IPS-18a (cell line): ENCODE data around the gene CRACR2B.

ENCODE experiments used
- H3K27ac ChIP-seq: one replicate; pipeline ENCODE4 v1.5.1; 2013; ENCODE audit warnings: low read length
- H3K27me3 ChIP-seq: one replicate; pipeline ENCODE4 v1.6.1; 2013; ENCODE audit warnings: mild to moderate bottlenecking, low read length; ENCODE audit not compliant: control insufficient read depth, insufficient read depth
- H3K36me3 ChIP-seq: one replicate; pipeline ENCODE4 v1.6.1; 2013; ENCODE audit warnings: low read depth, low read length; ENCODE audit not compliant: control insufficient read depth
- H3K4me1 ChIP-seq: one replicate; pipeline ENCODE4 v1.6.1; 2013; ENCODE audit warnings: low read depth, low read length; ENCODE audit not compliant: control insufficient read depth
- H3K4me3 ChIP-seq: one replicate; pipeline ENCODE4 v1.5.1; 2013; ENCODE audit warnings: low read length
- H3K9ac ChIP-seq: one replicate; pipeline ENCODE4 v1.6.1; 2013; ENCODE audit warnings: mild to moderate bottlenecking, low read length, moderate library complexity
- H3K9me3 ChIP-seq: one replicate; pipeline ENCODE4 v1.6.1; 2013; ENCODE audit warnings: low read depth, low read length; ENCODE audit not compliant: control insufficient read depth

CRACR2B gene

GRCh38 chr11:858053-858761 is 30.5 kb downstream of the CRACR2B start:
- H3K4me1 ChIP-seq, result peaks cover 23% of the 10 kb centered on the region
- no peaks in the 10 kb centered on the region for H3K36me3 ChIP-seq
- H3K9ac ChIP-seq, result no peak overlapping the region
- H3K27me3 ChIP-seq, result peaks cover 5% of the 10 kb centered on the region
- H3K9me3 ChIP-seq, result no peaks in the 10 kb centered on the region
- no peak overlapping the region for H3K27ac ChIP-seq
- no peak overlapping the region for H3K4me3 ChIP-seq

DNA sequence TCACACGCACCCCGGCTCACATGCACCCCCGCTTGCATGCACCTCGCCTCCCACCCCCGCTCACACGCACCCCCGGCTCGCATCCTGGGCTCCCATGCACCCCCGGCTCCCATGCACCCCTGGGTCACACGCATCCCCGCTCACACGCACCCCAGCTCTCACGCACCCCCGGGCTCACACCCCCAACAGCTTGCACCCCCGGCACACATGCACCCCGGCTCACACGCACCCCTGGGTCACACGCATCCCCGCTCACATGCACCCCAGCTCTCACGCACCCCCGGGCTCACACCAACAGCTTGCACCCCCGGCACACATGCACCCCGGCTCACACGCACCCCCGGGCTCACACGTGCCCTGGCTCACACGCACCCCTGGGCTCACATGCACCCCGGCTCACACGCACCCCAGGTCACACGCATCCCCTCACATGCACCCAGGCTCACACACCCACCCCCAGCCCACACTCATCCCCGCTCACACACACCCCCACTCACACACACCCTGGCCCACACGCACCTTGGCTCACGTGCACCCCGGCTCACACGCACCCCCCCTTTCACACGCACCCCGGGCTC is 31.1 kb downstream of the CRACR2B start:
- Histone ChIP-seq H3K4me3 (no peak overlapping the region), H3K36me3 (no peaks in the 10 kb centered on the region), H3K9ac (no peak overlapping the region), H3K9me3 (no peaks in the 10 kb centered on the region), H3K4me1 (peaks cover 30% of the 10 kb centered on the region), H3K27ac (no peak overlapping the region), H3K27me3 (peaks cover 5% of the 10 kb centered on the region)

- H3K4me1 ChIP-seq, result peaks cover 30% of the 10 kb centered on the region
- H3K9ac ChIP-seq, result no peak overlapping the region
- no peaks in the 10 kb centered on the region for H3K9me3 ChIP-seq
- H3K36me3 ChIP-seq, result no peaks in the 10 kb centered on the region
- H3K27me3 ChIP-seq, result peaks cover 5% of the 10 kb centered on the region
- no peak overlapping the region for H3K27ac ChIP-seq
- no peak overlapping the region for H3K4me3 ChIP-seq
These were observed 31.8 kb downstream of the CRACR2B start for GRCh38 chr11:859394-860131.

GRCh38 chr11:860234-861104 is 32.8 kb downstream of the CRACR2B start:
- no peak overlapping the region for H3K9ac ChIP-seq
- no peak overlapping the region for H3K4me3 ChIP-seq
- H3K36me3 ChIP-seq, result no peaks in the 10 kb centered on the region
- no peaks in the 10 kb centered on the region for H3K9me3 ChIP-seq
- peaks cover 30% of the 10 kb centered on the region for H3K4me1 ChIP-seq
- no peak overlapping the region for H3K27ac ChIP-seq
- peaks cover 5% of the 10 kb centered on the region for H3K27me3 ChIP-seq

DNA sequence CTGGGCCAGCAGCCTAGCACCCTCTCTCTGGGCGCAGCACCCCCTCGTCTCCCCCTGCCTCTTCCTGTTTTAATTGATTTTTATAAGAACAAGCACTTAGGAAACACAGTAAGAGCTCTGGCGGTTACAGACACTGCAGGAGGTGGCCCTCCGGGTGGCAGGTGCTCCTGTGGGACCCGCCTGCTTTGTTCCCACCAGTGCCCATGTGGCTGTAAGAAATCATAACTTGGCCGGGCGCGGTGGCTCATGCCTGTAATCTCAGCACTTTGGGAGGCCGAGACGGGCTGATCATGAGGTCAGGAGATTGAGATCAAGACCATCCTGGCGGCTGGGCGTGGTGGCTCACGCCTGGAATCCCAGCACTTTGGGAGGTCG is 33.4 kb downstream of the CRACR2B start:
- Histone ChIP-seq H3K36me3 (no peaks in the 10 kb centered on the region), H3K9me3 (no peaks in the 10 kb centered on the region), H3K4me1 (peaks cover 30% of the 10 kb centered on the region), H3K27me3 (peaks cover 5% of the 10 kb centered on the region), H3K9ac (no peak overlapping the region), H3K27ac (no peak overlapping the region), H3K4me3 (no peak overlapping the region)

GRCh38 chr11:862081-862661 is 34.5 kb downstream of the CRACR2B start:
- Histone ChIP-seq H3K9ac (peak overlapping the region; percentile 28), H3K27ac (no peak overlapping the region), H3K36me3 (no peaks in the 10 kb centered on the region), H3K27me3 (peaks cover 5% of the 10 kb centered on the region), H3K9me3 (no peaks in the 10 kb centered on the region), H3K4me3 (peak overlapping the region; percentile 33), H3K4me1 (peaks cover 21% of the 10 kb centered on the region)

- Histone ChIP-seq H3K4me3 (peak overlapping the region; percentile 33), H3K9ac (peak overlapping the region; percentile 28)
These were observed 34.9 kb downstream of the CRACR2B start for GRCh38 chr11:862696-863022.

DNA sequence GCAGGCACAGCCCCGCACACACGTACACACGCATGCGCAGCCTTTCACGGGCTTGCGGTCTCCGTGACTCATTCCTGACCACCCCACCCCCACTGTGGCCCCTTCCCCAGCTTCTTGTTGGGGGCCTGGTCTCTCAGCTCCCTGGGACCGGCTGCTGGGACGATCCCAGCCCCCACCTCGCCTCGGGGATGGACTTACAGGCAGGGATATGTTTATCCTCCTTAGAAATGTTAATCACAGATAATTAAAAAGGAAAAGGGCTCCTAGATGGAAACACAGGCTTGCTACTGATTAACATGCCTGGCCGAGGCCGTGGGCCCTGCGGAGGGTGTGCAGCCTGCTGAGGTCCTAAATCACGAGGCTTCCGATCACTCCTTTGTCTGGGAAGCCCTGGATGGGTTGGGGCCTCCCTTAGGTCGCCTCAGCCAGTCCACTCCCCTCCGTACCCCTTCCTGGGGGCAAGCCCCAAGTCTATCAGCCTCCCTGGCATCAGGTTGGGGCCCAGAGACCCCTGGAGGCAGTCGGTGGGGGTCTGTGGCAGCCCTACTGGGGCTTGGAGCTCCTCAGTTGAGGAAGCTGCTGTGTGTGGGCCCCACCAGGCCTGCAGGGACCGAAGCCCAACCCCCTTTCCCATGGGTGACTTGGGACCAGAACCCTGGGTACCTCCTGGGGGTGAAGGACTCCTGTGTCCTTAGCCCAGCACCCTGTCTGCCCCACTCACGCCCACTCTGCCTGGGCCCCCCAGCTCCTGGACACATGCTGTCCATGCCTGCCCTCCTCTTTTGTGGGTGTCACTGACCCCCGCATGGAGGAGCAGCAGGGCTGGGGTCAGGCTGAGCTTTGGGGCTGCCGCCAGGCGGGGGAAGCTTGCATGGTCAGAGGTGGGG is 35.5 kb downstream of the CRACR2B start:
- Histone ChIP-seq H3K9me3 (no peaks in the 10 kb centered on the region), H3K27ac (no peak overlapping the region), H3K36me3 (no peaks in the 10 kb centered on the region), H3K27me3 (peaks cover 5% of the 10 kb centered on the region), H3K4me3 (peak overlapping the region; percentile 33), H3K9ac (peak overlapping the region; percentile 28), H3K4me1 (peaks cover 21% of the 10 kb centered on the region)

More at GRCh38 chr11:862696-863022, 34.9 kb downstream of the CRACR2B start:
- peaks cover 21% of the 10 kb centered on the region for H3K4me1 ChIP-seq
- no peaks in the 10 kb centered on the region for H3K36me3 ChIP-seq
- H3K27ac ChIP-seq, result no peak overlapping the region
- H3K9me3 ChIP-seq, result no peaks in the 10 kb centered on the region
- peaks cover 5% of the 10 kb centered on the region for H3K27me3 ChIP-seq

- H3K27ac ChIP-seq, result no peak overlapping the region
- no peak overlapping the region for H3K9ac ChIP-seq
- H3K36me3 ChIP-seq, result no peaks in the 10 kb centered on the region
These were observed 36.5 kb downstream of the CRACR2B start for GRCh38 chr11:863910-864827.

DNA sequence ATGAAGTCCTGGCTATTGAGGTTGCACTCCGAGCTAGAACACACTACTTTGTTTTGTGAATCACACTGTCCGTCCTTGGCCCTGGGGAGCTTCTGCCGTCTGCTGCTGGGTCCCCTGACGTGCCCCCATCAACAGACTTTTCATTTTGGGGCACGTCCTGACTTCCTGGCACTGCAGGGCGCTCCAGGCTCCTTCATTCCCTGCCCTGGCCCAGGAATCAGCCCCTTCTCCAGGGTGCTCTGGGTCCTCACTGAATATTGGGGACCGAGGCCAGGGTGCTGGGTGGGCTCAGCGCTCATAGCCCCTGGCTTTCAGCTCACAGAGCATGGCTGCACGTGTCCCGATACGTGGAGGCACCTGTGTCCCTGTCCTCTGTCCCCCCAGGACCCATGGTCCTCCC is 37.2 kb downstream of the CRACR2B start:
- Histone ChIP-seq H3K4me1 (peaks cover 21% of the 10 kb centered on the region), H3K36me3 (no peaks in the 10 kb centered on the region)

More at GRCh38 chr11:863910-864827, 36.5 kb downstream of the CRACR2B start:
- Histone ChIP-seq H3K4me3 (no peak overlapping the region), H3K4me1 (peaks cover 21% of the 10 kb centered on the region), H3K27me3 (peaks cover 5% of the 10 kb centered on the region), H3K9me3 (no peaks in the 10 kb centered on the region)

More for the DNA sequence above, 37.2 kb downstream of the CRACR2B start:
- Histone ChIP-seq H3K4me3 (no peak overlapping the region), H3K27ac (no peak overlapping the region), H3K9ac (no peak overlapping the region), H3K27me3 (peaks cover 5% of the 10 kb centered on the region), H3K9me3 (no peaks in the 10 kb centered on the region)
